Measurements from ENCODE around the gene SRGAP1.

The SRGAP1 gene

GRCh38 chr12:63814146-63814772 is 30.2 kb upstream of the SRGAP1 start:
- H3K27ac ChIP-seq (ENCODE audit: extremely low read depth, low read depth, low read length) = no peak overlapping the region
- CTCF ChIA-PET = interaction anchor here (0.5 to 1.4 kb wide), 3 partner anchors 12 to 442 kb away, joined by 4 to 5 read pairs (median 5); no protein-coding TSS in a partner anchor
- TF ChIP-seq ZNF600 (tag by site-specific recombination; IDR thresholded peaks at IDR 0.05) = no peak
- no peak for TF ChIP-seq ZNF350 (tag by site-specific recombination; IDR thresholded peaks at IDR 0.05)
- no peak for TF ChIP-seq ZNF544 (tag by site-specific recombination; IDR thresholded peaks at IDR 0.05)
- no peak for TF ChIP-seq ZBTB44 (tag by site-specific recombination; IDR thresholded peaks at IDR 0.05)
- no peak for TF ChIP-seq ZNF112 (tag by site-specific recombination; IDR thresholded peaks at IDR 0.05)
- no peak for TF ChIP-seq ZNF473 (tag by site-specific recombination; IDR thresholded peaks at IDR 0.05)
- TF ChIP-seq ZBTB8A (tag by site-specific recombination; IDR thresholded peaks at IDR 0.05) = no peak
- no peak for TF ChIP-seq ZNF664 (tag by site-specific recombination; IDR thresholded peaks at IDR 0.05)
- TF ChIP-seq ZNF221 (tag by site-specific recombination; IDR thresholded peaks at IDR 0.05; ENCODE audit: borderline replicate concordance) = no peak
- no peak for TF ChIP-seq ZNF211 (tag by site-specific recombination; IDR thresholded peaks at IDR 0.05; ENCODE audit: low read depth)
- no peak for TF ChIP-seq SALL2 (tag by site-specific recombination; IDR thresholded peaks at IDR 0.05; ENCODE audit: borderline replicate concordance)
- TF ChIP-seq ZSCAN23 (tag by site-specific recombination; IDR thresholded peaks at IDR 0.05) = no peak
- TF ChIP-seq ZNF366 (tag by site-specific recombination; conservative IDR thresholded peaks at IDR 0.05) = no peak
- TF ChIP-seq MYNN (tag by site-specific recombination; IDR thresholded peaks at IDR 0.05; ENCODE audit: borderline replicate concordance) = no peak
- no peak for TF ChIP-seq ZNF2 (tag by site-specific recombination; IDR thresholded peaks at IDR 0.05)
- TF ChIP-seq ZNF555 (tag by site-specific recombination; conservative IDR thresholded peaks at IDR 0.05) = no peak
- TF ChIP-seq TCF7L2 (IDR thresholded peaks at IDR 0.05; ENCODE audit: borderline replicate concordance, low read depth, low read length) = no peak
- no peak for TF ChIP-seq IKZF3 (tag by site-specific recombination; IDR thresholded peaks at IDR 0.05)
- TF ChIP-seq ZNF776 (tag by site-specific recombination; IDR thresholded peaks at IDR 0.05; ENCODE audit: borderline replicate concordance) = no peak
- TF ChIP-seq ZNF777 (tag by site-specific recombination; IDR thresholded peaks at IDR 0.05; ENCODE audit: borderline replicate concordance) = no peak
- no peaks in the 10 kb centered on the region for H3K4me1 ChIP-seq (ENCODE audit: control insufficient read depth, insufficient read depth, low read length)
- H3K36me3 ChIP-seq (ENCODE audit: control insufficient read depth in 2 of 2, insufficient read depth in 1 of 2, low read length in 2 of 2) = peaks cover 0 to 4% of the 10 kb centered on the region in 2 experiments; a peak in 1 of 3 replicates
- no peak overlapping the region for H3K4me3 ChIP-seq (ENCODE audit: low read depth, low read length)
- no peaks in the 10 kb centered on the region for H3K9me3 ChIP-seq (ENCODE audit: control insufficient read depth, insufficient read depth, low read depth, low read length)
- POLR2A ChIA-PET = no interaction called here

- TF ChIP-seq ZNF768 (tag by site-specific recombination; IDR thresholded peaks at IDR 0.05) (no peak), ZSCAN23 (tag by site-specific recombination; IDR thresholded peaks at IDR 0.05) (no peak), ZEB2 (tag by site-specific recombination; IDR thresholded peaks at IDR 0.05) (no peak), GLIS1 (tag by site-specific recombination; IDR thresholded peaks at IDR 0.05) (no peak), ZNF558 (tag by site-specific recombination; IDR thresholded peaks at IDR 0.05) (no peak), ZNF600 (tag by site-specific recombination; IDR thresholded peaks at IDR 0.05) (no peak), ZNF549 (tag by site-specific recombination; IDR thresholded peaks at IDR 0.05) (no peak), ZNF658 (tag by site-specific recombination; IDR thresholded peaks at IDR 0.05) (no peak), ZNF140 (tag by site-specific recombination; IDR thresholded peaks at IDR 0.05) (no peak), WT1 (tag by site-specific recombination; IDR thresholded peaks at IDR 0.05) (no peak), ZNF510 (tag by site-specific recombination; IDR thresholded peaks at IDR 0.05; ENCODE audit: insufficient replicate concordance) (no peak), ZBTB21 (tag by site-specific recombination; IDR thresholded peaks at IDR 0.05) (no peak), ZNF155 (tag by site-specific recombination; IDR thresholded peaks at IDR 0.05) (no peak), ZNF521 (tag by site-specific recombination; IDR thresholded peaks at IDR 0.05) (no peak), ZNF610 (tag by site-specific recombination; IDR thresholded peaks at IDR 0.05; ENCODE audit: borderline replicate concordance) (no peak), YY1 (tag by site-specific recombination; IDR thresholded peaks at IDR 0.05) (no peak), SCRT1 (tag by site-specific recombination; IDR thresholded peaks at IDR 0.05; ENCODE audit: borderline replicate concordance) (no peak), ZNF624 (tag by site-specific recombination; IDR thresholded peaks at IDR 0.05) (no peak)
- POLR2A ChIA-PET = no interaction called here
- Histone ChIP-seq H3K27ac (ENCODE audit: extremely low read depth, low read depth, low read length) (no peak overlapping the region), H3K4me1 (ENCODE audit: control insufficient read depth, insufficient read depth, low read length) (no peaks in the 10 kb centered on the region), H3K4me3 (ENCODE audit: low read depth, low read length) (no peak overlapping the region), H3K9me3 (ENCODE audit: control insufficient read depth, insufficient read depth, low read depth, low read length) (no peaks in the 10 kb centered on the region), H3K36me3 (ENCODE audit: control insufficient read depth in 2 of 2, insufficient read depth in 1 of 2, low read length in 2 of 2) (no peaks in the 10 kb centered on the region)
- CTCF ChIA-PET = interaction anchor here (1.3 to 1.4 kb wide), 2 partner anchors 11 to 13 kb away, joined by 4 to 5 read pairs; no protein-coding TSS in a partner anchor
Observed at GRCh38 chr12:63815482-63815852, 29.0 kb upstream of the SRGAP1 start.
